GM12878 (cell line): ENCODE measurements around the gene SLC1A7.

Experiments
- POLR2AphosphoS5 ChIP-seq: IDR thresholded peaks from 2 replicates; pipeline ENCODE4 v1.6.1; 2011; ENCODE audit warnings: mild to moderate bottlenecking, low read length, inconsistent platforms
- SP1 ChIP-seq: IDR thresholded peaks from one replicate; pipeline ENCODE4 v1.6.1; 2011; ENCODE audit warnings: low read depth, low read length
- TCF12 ChIP-seq: IDR thresholded peaks from 2 replicates; pipeline ENCODE4 v1.6.1; 2011; ENCODE audit warnings: low read depth, mild to moderate bottlenecking, low read length
- TF ChIP-seq, protein P1 (sequence below), 3 experiments: IDR thresholded peaks in 2 of 3; conservative IDR thresholded peaks in 1 of 3; 2 replicates each; pipeline ENCODE4 v1.5.1; 2011; ENCODE audit warnings: low read depth in 3 of 3, low read length in 3 of 3, mild to moderate bottlenecking in 3 of 3, control low read depth in 2 of 3, moderate library complexity in 2 of 3, inconsistent platforms in 1 of 3, mixed read lengths in 1 of 3; ENCODE audit not compliant: control insufficient read depth in 2 of 3, insufficient read depth in 1 of 3; ENCODE audit errors: extremely low read depth in 1 of 3
- TF ChIP-seq, protein P2 (sequence below): fragments of 450-650 bp; IDR thresholded peaks from 2 replicates; pipeline ENCODE4 v1.6.1; 2017; ENCODE audit warnings: mild to moderate bottlenecking
- TF ChIP-seq, protein P3 (sequence below): IDR thresholded peaks from 2 replicates; pipeline ENCODE4 v1.6.1; 2011; ENCODE audit warnings: mild to moderate bottlenecking, low read depth, low read length, moderate library complexity; ENCODE audit not compliant: insufficient replicate concordance

DNA sequence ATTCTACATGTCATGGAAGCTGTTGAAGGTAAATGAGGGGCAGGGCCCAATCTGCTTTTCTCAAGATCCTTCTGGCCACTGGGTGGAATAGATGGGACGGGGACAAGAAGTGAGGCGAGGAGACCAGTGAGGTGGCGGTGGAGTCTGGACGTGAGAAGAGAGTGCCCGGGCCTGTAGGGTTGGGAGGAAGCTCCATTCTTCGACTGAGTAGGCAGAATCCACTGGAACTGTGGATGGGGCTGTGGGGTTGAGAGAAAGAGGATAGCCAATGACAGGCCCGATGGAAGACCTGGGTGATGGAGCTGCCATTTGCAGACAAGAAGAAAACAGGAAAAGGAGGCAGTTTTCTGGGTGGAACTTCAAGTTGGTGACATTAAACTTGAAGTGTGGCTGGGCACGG is 10.3 kb downstream of the SLC1A7 start:
- TF ChIP-seq, protein P1, sequence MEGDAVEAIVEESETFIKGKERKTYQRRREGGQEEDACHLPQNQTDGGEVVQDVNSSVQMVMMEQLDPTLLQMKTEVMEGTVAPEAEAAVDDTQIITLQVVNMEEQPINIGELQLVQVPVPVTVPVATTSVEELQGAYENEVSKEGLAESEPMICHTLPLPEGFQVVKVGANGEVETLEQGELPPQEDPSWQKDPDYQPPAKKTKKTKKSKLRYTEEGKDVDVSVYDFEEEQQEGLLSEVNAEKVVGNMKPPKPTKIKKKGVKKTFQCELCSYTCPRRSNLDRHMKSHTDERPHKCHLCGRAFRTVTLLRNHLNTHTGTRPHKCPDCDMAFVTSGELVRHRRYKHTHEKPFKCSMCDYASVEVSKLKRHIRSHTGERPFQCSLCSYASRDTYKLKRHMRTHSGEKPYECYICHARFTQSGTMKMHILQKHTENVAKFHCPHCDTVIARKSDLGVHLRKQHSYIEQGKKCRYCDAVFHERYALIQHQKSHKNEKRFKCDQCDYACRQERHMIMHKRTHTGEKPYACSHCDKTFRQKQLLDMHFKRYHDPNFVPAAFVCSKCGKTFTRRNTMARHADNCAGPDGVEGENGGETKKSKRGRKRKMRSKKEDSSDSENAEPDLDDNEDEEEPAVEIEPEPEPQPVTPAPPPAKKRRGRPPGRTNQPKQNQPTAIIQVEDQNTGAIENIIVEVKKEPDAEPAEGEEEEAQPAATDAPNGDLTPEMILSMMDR (IDR thresholded peaks at IDR 0.05 in 2 of 3, conservative IDR thresholded peaks at IDR 0.05 in 1 of 3; ENCODE audit: control insufficient read depth in 2 of 3, extremely low read depth in 1 of 3, insufficient read depth in 1 of 3, low read depth in 3 of 3, low read length in 3 of 3), result no peak
- TF ChIP-seq TCF12 (no peak), SP1 (no peak), POLR2AphosphoS5 (no peak)
- TF ChIP-seq, protein P2, sequence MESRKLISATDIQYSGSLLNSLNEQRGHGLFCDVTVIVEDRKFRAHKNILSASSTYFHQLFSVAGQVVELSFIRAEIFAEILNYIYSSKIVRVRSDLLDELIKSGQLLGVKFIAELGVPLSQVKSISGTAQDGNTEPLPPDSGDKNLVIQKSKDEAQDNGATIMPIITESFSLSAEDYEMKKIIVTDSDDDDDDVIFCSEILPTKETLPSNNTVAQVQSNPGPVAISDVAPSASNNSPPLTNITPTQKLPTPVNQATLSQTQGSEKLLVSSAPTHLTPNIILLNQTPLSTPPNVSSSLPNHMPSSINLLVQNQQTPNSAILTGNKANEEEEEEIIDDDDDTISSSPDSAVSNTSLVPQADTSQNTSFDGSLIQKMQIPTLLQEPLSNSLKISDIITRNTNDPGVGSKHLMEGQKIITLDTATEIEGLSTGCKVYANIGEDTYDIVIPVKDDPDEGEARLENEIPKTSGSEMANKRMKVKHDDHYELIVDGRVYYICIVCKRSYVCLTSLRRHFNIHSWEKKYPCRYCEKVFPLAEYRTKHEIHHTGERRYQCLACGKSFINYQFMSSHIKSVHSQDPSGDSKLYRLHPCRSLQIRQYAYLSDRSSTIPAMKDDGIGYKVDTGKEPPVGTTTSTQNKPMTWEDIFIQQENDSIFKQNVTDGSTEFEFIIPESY, result no peak
- TF ChIP-seq, protein P3, sequence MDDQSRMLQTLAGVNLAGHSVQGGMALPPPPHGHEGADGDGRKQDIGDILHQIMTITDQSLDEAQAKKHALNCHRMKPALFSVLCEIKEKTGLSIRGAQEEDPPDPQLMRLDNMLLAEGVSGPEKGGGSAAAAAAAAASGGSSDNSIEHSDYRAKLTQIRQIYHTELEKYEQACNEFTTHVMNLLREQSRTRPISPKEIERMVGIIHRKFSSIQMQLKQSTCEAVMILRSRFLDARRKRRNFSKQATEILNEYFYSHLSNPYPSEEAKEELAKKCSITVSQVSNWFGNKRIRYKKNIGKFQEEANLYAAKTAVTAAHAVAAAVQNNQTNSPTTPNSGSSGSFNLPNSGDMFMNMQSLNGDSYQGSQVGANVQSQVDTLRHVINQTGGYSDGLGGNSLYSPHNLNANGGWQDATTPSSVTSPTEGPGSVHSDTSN, result no peak
